IMR-90 (cell line): Measurements from ENCODE around the gene MCM3AP. TPM values are rescaled to one million over a fixed set of nuclear protein-coding genes. Genes with fewer than 3 reads are reported as not detected.

Source experiments
- ATAC-seq: fragments of 200-7000 bp; cut with Tn5 transposase; 2 replicates; pipeline ENCODE4 v1.9.1; 2020; ENCODE audit warnings: low read depth, mild to moderate bottlenecking, moderate library complexity
- BruUV-seq: library from RNA; stranded (reverse); fragments of 400-500 nt; replicated peaks from 2 replicates; lab custom pipeline; 2021; lab: Mats Ljungman, UMichigan
- CTCF ChIA-PET: fragments of 300-600 bp; formaldehyde crosslinking; extraction: SDS; loops from one replicate; lab custom pipeline; 2021; ENCODE audit warnings: antibody characterized with exemption; lab: Yijun Ruan, JAX
- POLR2A ChIA-PET: fragments of 300-600 bp; sonication (Branson Sonifier 250); formaldehyde crosslinking; loops from one replicate; lab custom pipeline; 2022; ENCODE audit warnings: antibody characterized with exemption; ENCODE audit not compliant: unreplicated experiment; lab: Charles Lee
- DNase-seq: peaks from one replicate; pipeline ENCODE4 v3.0.0; 2013
- H2AFZ ChIP-seq: replicated peaks from 2 replicates; pipeline ENCODE3; 2013; ENCODE audit warnings: low read length, mild to moderate bottlenecking; ENCODE audit not compliant: poor library complexity
- H2AK5ac ChIP-seq: 2 replicates; pipeline ENCODE4 v1.6.1; 2013; ENCODE audit warnings: low read depth, low read length, inconsistent platforms
- H2AK9ac ChIP-seq: replicated peaks from 2 replicates; pipeline ENCODE3; 2013; ENCODE audit warnings: mild to moderate bottlenecking, low read depth, low read length, moderate library complexity; ENCODE audit not compliant: poor library complexity
- H2BK120ac ChIP-seq: 2 replicates; pipeline ENCODE4 v1.6.1; 2013; ENCODE audit warnings: low read depth, low read length, inconsistent platforms
- H2BK15ac ChIP-seq: 3 replicates; pipeline ENCODE4 v1.6.1; 2013; ENCODE audit warnings: low read depth, low read length, inconsistent platforms
- H2BK20ac ChIP-seq: 2 replicates; pipeline ENCODE4 v1.6.1; 2013; ENCODE audit warnings: low read depth, mild to moderate bottlenecking, inconsistent platforms, low read length, moderate library complexity
- H2BK5ac ChIP-seq: 2 replicates; pipeline ENCODE4 v1.6.1; 2013; ENCODE audit warnings: mild to moderate bottlenecking, low read depth, low read length, inconsistent platforms; ENCODE audit not compliant: poor library complexity, severe bottlenecking
- H3K14ac ChIP-seq: replicated peaks from 2 replicates; pipeline ENCODE4 v1.6.1; 2013; ENCODE audit warnings: low read depth, low read length, inconsistent platforms
- H3K18ac ChIP-seq: 2 replicates; pipeline ENCODE4 v1.6.1; 2013; ENCODE audit warnings: low read depth, low read length, control low read depth
- H3K23ac ChIP-seq: 2 replicates; pipeline ENCODE4 v1.6.1; 2013; ENCODE audit warnings: low read depth, low read length, inconsistent platforms
- H3K27ac ChIP-seq: 2 replicates; pipeline ENCODE4 v1.5.1; 2013; ENCODE audit warnings: mild to moderate bottlenecking, control low read depth, low read length; ENCODE audit not compliant: insufficient read depth
- H3K27me3 ChIP-seq: 2 replicates; pipeline ENCODE4 v1.6.1; 2013; ENCODE audit warnings: low read length; ENCODE audit not compliant: control insufficient read depth, insufficient read depth
- H3K36me3 ChIP-seq: 2 replicates; pipeline ENCODE4 v1.6.1; 2013; ENCODE audit warnings: low read length, mixed read lengths; ENCODE audit not compliant: control insufficient read depth, insufficient read depth
- H3K4ac ChIP-seq: 2 replicates; pipeline ENCODE4 v1.6.1; 2013; ENCODE audit warnings: low read depth, low read length, inconsistent platforms
- H3K4me1 ChIP-seq: 2 replicates; pipeline ENCODE4 v1.6.1; 2013; ENCODE audit warnings: low read length, mixed read lengths; ENCODE audit not compliant: control insufficient read depth, insufficient read depth
- H3K4me2 ChIP-seq: 2 replicates; pipeline ENCODE4 v1.6.1; 2013; ENCODE audit warnings: low read depth, mild to moderate bottlenecking, control low read depth, low read length, moderate library complexity
- H3K4me3 ChIP-seq: 2 replicates; pipeline ENCODE4 v1.5.1; 2013; ENCODE audit warnings: low read depth, mild to moderate bottlenecking, control low read depth, low read length, moderate library complexity; ENCODE audit not compliant: insufficient read depth
- H3K56ac ChIP-seq: 2 replicates; pipeline ENCODE4 v1.6.1; 2013; ENCODE audit warnings: low read length, inconsistent platforms; ENCODE audit not compliant: insufficient read depth; ENCODE audit errors: extremely low read depth
- H3K79me1 ChIP-seq, 2 experiments: 2 replicates each; pipeline ENCODE4 v1.6.1; 2013; ENCODE audit warnings: low read length in 2 of 2, inconsistent platforms in 1 of 2, low read depth in 1 of 2
- H3K9ac ChIP-seq: 2 replicates; pipeline ENCODE4 v1.6.1; 2013; ENCODE audit warnings: low read depth, low read length, control low read depth
- H3K9me1 ChIP-seq: 2 replicates; pipeline ENCODE4 v1.6.1; 2013; ENCODE audit warnings: low read length, inconsistent platforms; ENCODE audit not compliant: insufficient read depth
- H3K9me3 ChIP-seq: 2 replicates; pipeline ENCODE4 v1.6.1; 2013; ENCODE audit warnings: low read length; ENCODE audit not compliant: control insufficient read depth, insufficient read depth
- H4K20me1 ChIP-seq: 2 replicates; pipeline ENCODE4 v1.6.1; 2013; ENCODE audit warnings: low read length, inconsistent platforms; ENCODE audit not compliant: insufficient read depth
- H4K5ac ChIP-seq: 2 replicates; pipeline ENCODE4 v1.6.1; 2013; ENCODE audit warnings: mild to moderate bottlenecking, low read depth, low read length, control low read depth
- H4K8ac ChIP-seq, 2 experiments: 2 replicates each; pipeline ENCODE4 v1.6.1; 2013; ENCODE audit warnings: low read depth in 2 of 2, low read length in 2 of 2, control low read depth in 1 of 2, inconsistent platforms in 1 of 2
- H4K91ac ChIP-seq: 2 replicates; pipeline ENCODE4 v1.6.1; 2013; ENCODE audit warnings: low read depth, low read length, inconsistent platforms; ENCODE audit not compliant: insufficient read depth
- BHLHE40 ChIP-seq: fragments of 150-350 bp; IDR thresholded peaks from 2 replicates; pipeline ENCODE4 v1.6.1; 2016; ENCODE audit warnings: mild to moderate bottlenecking, low read depth, low read length
- CEBPB ChIP-seq: IDR thresholded peaks from 2 replicates; pipeline ENCODE4 v1.6.1; 2012; ENCODE audit warnings: low read depth, low read length, improper control_type of control experiment
- CHD1 ChIP-seq: IDR thresholded peaks from 2 replicates; pipeline ENCODE4 v1.6.1; 2012; ENCODE audit warnings: low read depth, low read length, improper control_type of control experiment
- CTCF ChIP-seq: conservative IDR thresholded peaks from 2 replicates; pipeline ENCODE4 v1.5.1; 2012; ENCODE audit warnings: mild to moderate bottlenecking, low read depth, low read length, improper control_type of control experiment
- FOS ChIP-seq: fragments of 150-350 bp; IDR thresholded peaks from 2 replicates; pipeline ENCODE4 v1.6.1; 2016; ENCODE audit warnings: low read depth, low read length
- MAFK ChIP-seq: IDR thresholded peaks from 2 replicates; pipeline ENCODE4 v1.6.1; 2012; ENCODE audit warnings: low read depth, low read length, improper control_type of control experiment
- MAZ ChIP-seq: IDR thresholded peaks from 2 replicates; pipeline ENCODE4 v1.6.1; 2012; ENCODE audit warnings: low read depth, mild to moderate bottlenecking, low read length, improper control_type of control experiment, moderate library complexity, borderline replicate concordance
- NFE2L2 ChIP-seq: fragments of 150-350 bp; IDR thresholded peaks from 2 replicates; pipeline ENCODE4 v1.6.1; 2016; ENCODE audit warnings: low read depth, mild to moderate bottlenecking, low read length
- POLR2A ChIP-seq: IDR thresholded peaks from 2 replicates; pipeline ENCODE4 v1.6.1; 2012; ENCODE audit warnings: mild to moderate bottlenecking, low read depth, low read length
- RCOR1 ChIP-seq: IDR thresholded peaks from 2 replicates; pipeline ENCODE4 v1.6.1; 2012; ENCODE audit warnings: mild to moderate bottlenecking, low read length, improper control_type of control experiment; ENCODE audit not compliant: insufficient replicate concordance
- RFX5 ChIP-seq: IDR thresholded peaks from 2 replicates; pipeline ENCODE4 v1.8.0; 2012; ENCODE audit warnings: low read depth, mild to moderate bottlenecking, low read length, moderate library complexity
- USF2 ChIP-seq: fragments of 150-350 bp; IDR thresholded peaks from 2 replicates; pipeline ENCODE4 v1.6.1; 2017; ENCODE audit warnings: mild to moderate bottlenecking, antibody characterized with exemption, low read length, low read depth
- WGBS, 2 experiments: methylation state at CpG; one replicate each; pipeline versions ENCODE4 v1.1.5 to v1.1.7; 2013; ENCODE audit warnings: missing lambda C conversion rate in 2 of 2; ENCODE audit not compliant: insufficient read length in 1 of 2; ENCODE audit errors: extremely low coverage in 2 of 2; 5-methylcytosine and 5-hydroxymethylcytosine counted together
- dilution Hi-C: fragments of 300-500 bp; cut with HindIII; formaldehyde crosslinking; loops from one replicate; pipeline ENCODE4 v1.14.3; 2018; ENCODE audit warnings: low sequenced_read_pairs; ENCODE audit not compliant: unreplicated experiment
- in situ Hi-C: fragments of 300-500 bp; cut with MboI; formaldehyde crosslinking; loops from 3 replicates; pipeline ENCODE4 v1.14.3; 2019; ENCODE audit warnings: low sequenced_read_pairs, inconsistent platforms, mixed read lengths
- intact Hi-C: fragments of 100-400 bp; cut with micrococcal nuclease; formaldehyde crosslinking; loops from 2 replicates; pipeline ENCODE4 v1.10.0; 2022
- polyA plus RNA-seq, 3 experiments: library from polyadenylated mRNA; depleted of rRNA; stranded (reverse); fragments of >200 nt; gene quantifications; 2 replicates each; pipeline ENCODE4 v1.2.3, GENCODE V29; 2012; ENCODE audit warnings: low replicate concordance in 1 of 3
- total RNA-seq: library from RNA; depleted of rRNA; stranded (reverse); fragments of >200 nt; gene quantifications from 2 replicates; pipeline ENCODE4 v1.2.3, GENCODE V29; 2012

The MCM3AP gene
- total and polyA plus RNA-seq, 2 of the 4 experiments (the other 2 are of a cell fraction), result 46.5 to 63.1 TPM

- H2AFZ ChIP-seq, result no peak overlapping the region
- no peak overlapping the region for H3K18ac ChIP-seq
- intact Hi-C loops (no loop called here), dilution Hi-C loops (no loop called here), in situ Hi-C loops (no loop called here)
- no peak overlapping the region for H4K91ac ChIP-seq
- H3K23ac ChIP-seq, result no peak overlapping the region
- no peak for DNase-seq
- TF ChIP-seq CHD1 (no peak), POLR2A (no peak), RCOR1 (no peak), USF2 (no peak), BHLHE40 (no peak), RFX5 (no peak), CTCF (no peak), FOS (no peak), NFE2L2 (no peak), MAFK (no peak), MAZ (no peak), CEBPB (no peak)
- no peak overlapping the region for H4K5ac ChIP-seq
- ATAC-seq, result no peak
- no peaks in the 10 kb centered on the region; the same call in 1 of the 2 replicates for H4K20me1 ChIP-seq
- WGBS, 2 experiments, result 97% methylated on average over 6 of the region's 14 CpGs; no CpG with 5 or more reads in 1 of the 2 experiments
- H3K9me1 ChIP-seq, result no peaks in the 10 kb centered on the region; the same call in 1 of the 2 replicates
- H3K14ac ChIP-seq, result no peak overlapping the region
- no peak overlapping the region for H3K4me3 ChIP-seq
- H4K8ac ChIP-seq, result no peak overlapping the region
- H3K9me3 ChIP-seq, result no peaks in the 10 kb centered on the region
- ChIA-PET CTCF (no interaction called here), POLR2A (no interaction called here)
- H2BK120ac ChIP-seq, result no peak overlapping the region
- H3K9ac ChIP-seq, result no peak overlapping the region
- H2BK5ac ChIP-seq, result no peak overlapping the region
- H2AK5ac ChIP-seq, result no peak overlapping the region
- H3K4me2 ChIP-seq, result no peak overlapping the region
- H2AK9ac ChIP-seq, result no peak overlapping the region
- H2BK20ac ChIP-seq, result no peak overlapping the region
- no TSS peak for BruUV-seq
- H3K36me3 ChIP-seq, result peaks cover 9% of the 10 kb centered on the region
- H3K27me3 ChIP-seq, result no peaks in the 10 kb centered on the region
- H3K4me1 ChIP-seq, result no peaks in the 10 kb centered on the region
- H3K79me1 ChIP-seq, result peaks cover 0 to 5% of the 10 kb centered on the region in 2 experiments; a peak in 1 of 4 replicates
- H3K4ac ChIP-seq, result no peak overlapping the region
- H3K56ac ChIP-seq, result no peak overlapping the region
- H3K27ac ChIP-seq, result no peak overlapping the region
- H2BK15ac ChIP-seq, result no peak overlapping the region
These were observed 16.3 kb upstream of the MCM3AP start for GRCh38 chr21:46301759-46302158.
